ENCODE data around the gene COX6B2. TPM values are rescaled to one million over a fixed set of nuclear protein-coding genes. Genes with fewer than 3 reads are reported as not detected.
A peak's percentile ranks its signal among the peaks of the same experiment; 100 is the strongest.

Gene COX6B2
- total RNA-seq, 1 donor from 2014 or later = not detected

DNA sequence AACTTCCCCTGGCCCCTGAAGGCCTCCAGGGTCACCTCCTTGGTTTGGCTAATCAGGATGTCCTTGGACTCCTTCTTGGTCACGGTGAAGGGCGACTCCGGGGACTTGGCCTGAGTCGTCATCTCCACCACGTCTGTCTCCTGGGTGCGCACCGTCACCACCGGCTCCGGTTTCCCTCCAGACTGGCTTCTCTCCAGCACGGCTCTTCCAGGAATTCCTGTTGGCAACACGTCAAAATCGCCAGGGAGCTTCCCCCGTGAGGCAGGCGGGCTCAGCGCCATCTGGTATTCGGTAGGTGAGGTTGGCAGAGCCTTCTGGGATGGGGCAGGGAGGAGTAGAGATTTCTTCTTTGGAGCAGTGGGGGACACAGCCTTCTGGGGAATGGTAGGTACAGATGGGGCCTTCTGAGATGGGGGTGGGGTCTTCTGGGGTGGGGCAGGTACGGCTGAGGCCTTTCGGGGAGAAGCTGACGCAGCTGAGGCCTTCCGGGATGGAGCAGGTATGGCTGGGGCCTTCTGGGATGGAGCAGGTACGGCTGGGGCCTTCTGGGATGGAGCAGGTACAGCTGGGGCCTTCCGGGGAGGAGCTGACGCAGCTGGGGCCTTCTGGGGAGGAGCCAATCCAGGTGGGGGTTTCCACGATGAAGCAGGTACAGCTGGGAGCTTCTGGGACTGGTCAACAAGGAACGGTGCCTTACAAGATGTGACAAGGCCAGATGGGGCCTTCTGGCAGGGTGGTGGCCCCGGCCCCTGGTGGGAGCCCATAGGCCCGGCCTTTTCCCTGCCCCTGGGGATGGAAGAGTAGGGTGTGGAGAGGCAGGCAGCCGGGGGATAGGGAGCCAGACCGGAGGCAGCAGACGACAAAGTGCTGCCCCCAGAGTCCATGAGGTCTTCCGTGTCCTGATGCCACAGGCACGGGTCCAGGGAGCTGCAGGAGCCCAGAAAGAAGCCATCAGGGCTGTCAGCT is 4.7 kb upstream of the COX6B2 start:
- Mint-ChIP-seq H3K4me3 (ENCODE audit: unreplicated experiment) (no peak overlapping the region), H3K4me1 (ENCODE audit: unreplicated experiment) (no peaks in the 10 kb centered on the region), H3K9me3 (ENCODE audit: unreplicated experiment) (no peaks in the 10 kb centered on the region), H3K36me3 (ENCODE audit: low read depth, unreplicated experiment) (peaks cover 3% of the 10 kb centered on the region), H3K27ac (ENCODE audit: unreplicated experiment) (no peak overlapping the region), H3K27me3 (ENCODE audit: unreplicated experiment) (peaks cover 22% of the 10 kb centered on the region)
- TF ChIP-seq, protein P1, sequence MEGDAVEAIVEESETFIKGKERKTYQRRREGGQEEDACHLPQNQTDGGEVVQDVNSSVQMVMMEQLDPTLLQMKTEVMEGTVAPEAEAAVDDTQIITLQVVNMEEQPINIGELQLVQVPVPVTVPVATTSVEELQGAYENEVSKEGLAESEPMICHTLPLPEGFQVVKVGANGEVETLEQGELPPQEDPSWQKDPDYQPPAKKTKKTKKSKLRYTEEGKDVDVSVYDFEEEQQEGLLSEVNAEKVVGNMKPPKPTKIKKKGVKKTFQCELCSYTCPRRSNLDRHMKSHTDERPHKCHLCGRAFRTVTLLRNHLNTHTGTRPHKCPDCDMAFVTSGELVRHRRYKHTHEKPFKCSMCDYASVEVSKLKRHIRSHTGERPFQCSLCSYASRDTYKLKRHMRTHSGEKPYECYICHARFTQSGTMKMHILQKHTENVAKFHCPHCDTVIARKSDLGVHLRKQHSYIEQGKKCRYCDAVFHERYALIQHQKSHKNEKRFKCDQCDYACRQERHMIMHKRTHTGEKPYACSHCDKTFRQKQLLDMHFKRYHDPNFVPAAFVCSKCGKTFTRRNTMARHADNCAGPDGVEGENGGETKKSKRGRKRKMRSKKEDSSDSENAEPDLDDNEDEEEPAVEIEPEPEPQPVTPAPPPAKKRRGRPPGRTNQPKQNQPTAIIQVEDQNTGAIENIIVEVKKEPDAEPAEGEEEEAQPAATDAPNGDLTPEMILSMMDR (IDR thresholded peaks at IDR 0.05; ENCODE audit: unreplicated experiment) = no peak
- DNase-seq (ENCODE audit: low spot score) = no peak

DNA sequence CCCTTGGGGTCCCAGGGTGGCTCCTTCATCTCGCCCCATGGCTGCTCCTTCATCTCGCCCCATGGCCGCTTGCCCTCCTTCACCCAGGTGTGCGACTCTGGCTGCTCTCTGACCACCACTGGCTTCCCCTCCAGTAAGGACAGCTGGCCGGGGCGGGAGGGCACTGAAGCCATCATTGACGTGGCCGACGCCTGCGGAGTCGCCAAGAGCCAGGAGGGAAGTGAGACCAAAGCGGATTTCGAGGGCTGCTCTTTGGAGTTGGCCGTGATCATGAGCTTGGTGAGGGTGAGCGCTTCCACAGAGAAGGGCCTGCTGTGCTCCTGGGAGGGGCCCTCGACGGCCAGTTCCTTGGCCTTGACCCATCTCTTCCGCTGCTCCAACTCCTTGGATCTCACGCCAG is 4.0 kb upstream of the COX6B2 start:
- peaks cover 17% of the 10 kb centered on the region for H3K27me3 Mint-ChIP-seq (ENCODE audit: unreplicated experiment)

DNA sequence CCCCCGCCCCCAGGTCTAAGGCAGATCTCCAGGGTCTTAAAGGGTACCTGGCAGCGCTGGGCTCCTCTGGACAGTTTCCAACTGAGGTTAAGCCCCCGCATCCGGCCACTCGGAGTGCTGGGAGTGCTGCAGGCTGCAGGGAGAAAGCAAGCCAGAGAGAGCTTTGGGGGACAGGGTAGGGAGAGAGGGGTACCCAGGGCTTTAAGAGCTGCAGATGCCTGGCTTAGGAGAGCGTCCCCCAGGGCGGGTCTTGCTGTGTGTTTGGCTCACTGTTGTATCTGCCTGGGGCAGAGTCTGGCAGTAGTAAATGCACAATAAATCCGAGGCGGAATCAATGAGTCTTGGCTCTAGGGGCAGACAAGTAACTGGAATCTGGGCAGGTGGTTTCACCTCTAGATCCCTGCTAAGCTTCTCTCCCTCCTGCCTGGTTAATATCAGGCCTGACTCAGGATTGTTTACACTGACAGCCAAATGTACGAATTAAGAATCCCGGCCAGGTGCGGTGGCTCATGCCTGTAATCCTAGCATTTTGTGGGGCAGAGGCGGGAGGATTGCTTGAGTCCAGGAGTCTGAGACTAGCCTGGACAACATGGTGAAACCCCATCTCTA is 798 bp upstream of the COX6B2 start:
- Mint-ChIP-seq H3K36me3 (ENCODE audit: low read depth, unreplicated experiment) (peaks cover 3% of the 10 kb centered on the region), H3K27me3 (ENCODE audit: unreplicated experiment) (peaks cover 35% of the 10 kb centered on the region), H3K4me3 (ENCODE audit: unreplicated experiment) (no peak overlapping the region), H3K9me3 (ENCODE audit: unreplicated experiment) (no peaks in the 10 kb centered on the region), H3K27ac (ENCODE audit: unreplicated experiment) (peak overlapping the region; percentile 70), H3K4me1 (ENCODE audit: unreplicated experiment) (peaks cover 3% of the 10 kb centered on the region)
- TF ChIP-seq, protein P1 (IDR thresholded peaks at IDR 0.05; ENCODE audit: unreplicated experiment) = no peak
- DNase-seq (ENCODE audit: low spot score) = no peak

More for the DNA sequence above, 4.0 kb upstream of the COX6B2 start:
- H3K36me3 Mint-ChIP-seq (ENCODE audit: low read depth, unreplicated experiment) = peaks cover 3% of the 10 kb centered on the region
- TF ChIP-seq, protein P1 (IDR thresholded peaks at IDR 0.05; ENCODE audit: unreplicated experiment) = no peak
- no peak for DNase-seq (ENCODE audit: low spot score)
- H3K4me1 Mint-ChIP-seq (ENCODE audit: unreplicated experiment) = no peaks in the 10 kb centered on the region
- no peak overlapping the region for H3K27ac Mint-ChIP-seq (ENCODE audit: unreplicated experiment)
- no peaks in the 10 kb centered on the region for H3K9me3 Mint-ChIP-seq (ENCODE audit: unreplicated experiment)
- H3K4me3 Mint-ChIP-seq (ENCODE audit: unreplicated experiment) = no peak overlapping the region

DNA sequence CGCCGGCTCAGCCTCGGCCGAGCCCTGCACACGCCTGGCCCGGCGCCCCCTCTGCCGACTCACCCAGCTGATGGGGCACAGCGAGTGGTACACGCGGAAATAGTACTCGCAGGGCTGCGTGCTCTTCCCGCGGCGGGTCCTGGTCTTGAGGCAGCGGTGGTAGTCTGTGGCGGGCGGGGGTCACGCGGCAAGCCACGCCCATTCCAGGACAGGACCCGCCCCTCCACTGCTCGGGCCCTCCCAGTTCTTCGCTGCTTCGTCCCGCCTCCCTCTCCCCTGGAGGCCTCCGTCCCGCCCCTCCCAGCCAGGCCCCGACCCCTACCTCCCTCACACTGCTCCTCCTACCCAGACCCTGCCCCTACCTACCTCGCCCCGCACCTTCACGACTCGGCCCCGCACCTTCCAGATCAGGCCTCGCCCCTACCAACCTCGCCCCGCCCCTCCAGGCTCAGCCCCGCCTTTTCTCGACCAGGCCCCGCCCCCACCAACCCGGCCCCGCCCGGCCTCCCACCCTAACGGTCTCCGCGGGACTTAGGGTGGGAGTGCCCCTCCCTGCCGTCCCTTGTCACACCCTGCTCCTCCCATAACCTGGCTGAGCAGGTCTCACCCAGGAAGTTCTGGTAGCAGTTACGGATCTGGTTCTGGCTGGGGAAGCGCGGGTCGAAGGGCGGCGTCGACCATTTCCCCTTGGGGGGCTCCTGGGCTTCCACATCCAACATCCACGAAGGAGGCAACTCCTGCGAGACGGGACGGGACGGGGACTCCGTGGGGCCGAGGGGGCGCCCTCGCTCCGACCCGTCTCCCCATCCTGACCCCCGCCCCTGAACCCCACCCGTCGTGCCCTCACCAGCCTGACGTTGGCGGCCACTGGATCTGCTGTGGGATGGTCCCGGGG is 469 bp downstream of the COX6B2 start:
- Mint-ChIP-seq H3K27ac (ENCODE audit: unreplicated experiment) (no peak overlapping the region), H3K27me3 (ENCODE audit: unreplicated experiment) (peaks cover 35% of the 10 kb centered on the region), H3K4me3 (ENCODE audit: unreplicated experiment) (peak overlapping the region; percentile 73), H3K9me3 (ENCODE audit: unreplicated experiment) (no peaks in the 10 kb centered on the region), H3K36me3 (ENCODE audit: low read depth, unreplicated experiment) (peaks cover 3% of the 10 kb centered on the region), H3K4me1 (ENCODE audit: unreplicated experiment) (peaks cover 3% of the 10 kb centered on the region)
- TF ChIP-seq, protein P1 (IDR thresholded peaks at IDR 0.05; ENCODE audit: unreplicated experiment) = no peak
- peak; percentile 72 for DNase-seq (ENCODE audit: low spot score)
